Measurements from ENCODE around the gene OSBPL5. TPM values are rescaled to one million over a fixed set of nuclear protein-coding genes. Genes with fewer than 3 reads are reported as not detected.

Gene OSBPL5
- total and polyA plus RNA-seq, 9 of the 15 experiments (the other 6 are each of a cell fraction or from before 2014, with no cell fraction given) = 0.06 to 14.8 (median 3.2) TPM

- TF ChIP-seq IRF2 (CRISPR knock-in tag; IDR thresholded peaks at IDR 0.05) (no peak), ZNF444 (CRISPR knock-in tag; IDR thresholded peaks at IDR 0.05) (no peak), PKNOX1 (IDR thresholded peaks at IDR 0.05) (no peak), E2F5 (CRISPR knock-in tag; IDR thresholded peaks at IDR 0.05) (no peak), CBX1 (IDR thresholded peaks at IDR 0.05; ENCODE audit: low read depth) (no peak), CTCF (IDR thresholded peaks at IDR 0.05 in 2 of 3, conservative IDR thresholded peaks at IDR 0.05 in 1 of 3; ENCODE audit: insufficient read depth in 2 of 3, low read depth in 1 of 3, low read length in 3 of 3) (peak in 2 of 3 experiments; percentile 33 to 38; a peak in 4 of 6 replicates), BRCA1 (IDR thresholded peaks at IDR 0.05) (no peak), BRCA1 (CRISPR knock-in tag; IDR thresholded peaks at IDR 0.05) (no peak), ZNF609 (CRISPR knock-in tag; IDR thresholded peaks at IDR 0.05; ENCODE audit: borderline replicate concordance) (no peak), THRAP3 (IDR thresholded peaks at IDR 0.05; ENCODE audit: borderline replicate concordance) (no peak)
Measured at GRCh38 chr11:3051196-3052108, 113.7 kb downstream of the OSBPL5 start (continued).
